Skeletal muscle cell (primary cell): ENCODE results near the gene ATL1.
"Not testable (repeated sequence)": the region's sequence is repeated elsewhere in the genome, so short reads cannot be mapped to it uniquely, and the experiment has no call there.

Experiments used
- DNase-seq: peaks from one replicate; pipeline ENCODE4 v3.0.0-alpha.2; 2010; ENCODE audit warnings: low read depth
- H3K4me3 ChIP-seq: 2 replicates; pipeline ENCODE4 v1.5.1; 2011; ENCODE audit warnings: low read depth, mild to moderate bottlenecking, control low read depth, low read length, moderate library complexity

ATL1 gene

DNA sequence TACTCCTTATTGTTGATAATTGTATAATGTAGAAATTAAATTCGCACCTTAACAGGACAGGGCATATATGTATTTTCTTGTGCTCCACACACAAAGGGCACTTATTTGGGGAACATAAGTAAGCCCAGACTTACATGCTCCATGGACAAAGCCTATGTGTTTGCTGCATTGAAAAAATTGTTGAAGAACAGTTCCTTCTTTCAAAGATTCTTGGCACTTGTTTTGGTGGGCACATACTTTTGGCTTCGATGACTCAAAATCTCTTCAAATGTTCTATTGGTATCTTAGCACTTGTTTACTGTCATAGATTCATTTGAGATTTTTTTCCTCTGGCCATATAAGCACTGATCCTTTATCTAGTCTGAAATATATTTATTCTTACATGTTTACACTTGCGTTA, 26.1 kb upstream of the ATL1 start:
- DNase-seq, result no peak
- H3K4me3 ChIP-seq, result no peak overlapping the region

DNA sequence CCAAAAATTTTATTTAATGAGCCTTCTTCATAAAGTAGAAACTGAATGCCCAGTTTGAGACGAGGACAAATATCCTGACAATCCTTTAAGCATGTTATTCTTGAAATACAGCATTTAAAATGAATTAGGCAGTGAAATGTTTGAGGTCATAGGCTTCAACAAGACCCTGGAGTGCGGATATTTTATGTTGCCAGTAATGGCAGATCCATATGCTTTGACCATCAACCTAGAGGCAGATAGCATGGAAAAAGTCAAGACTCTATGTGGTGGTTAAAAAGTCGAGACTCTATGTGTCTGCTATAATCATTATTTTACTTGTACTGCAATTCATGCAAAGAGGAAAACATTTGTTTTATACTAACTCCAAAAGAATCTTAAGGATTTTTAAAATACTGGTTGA, 25.5 kb upstream of the ATL1 start:
- no peak overlapping the region for H3K4me3 ChIP-seq
- DNase-seq, result no peak

DNA sequence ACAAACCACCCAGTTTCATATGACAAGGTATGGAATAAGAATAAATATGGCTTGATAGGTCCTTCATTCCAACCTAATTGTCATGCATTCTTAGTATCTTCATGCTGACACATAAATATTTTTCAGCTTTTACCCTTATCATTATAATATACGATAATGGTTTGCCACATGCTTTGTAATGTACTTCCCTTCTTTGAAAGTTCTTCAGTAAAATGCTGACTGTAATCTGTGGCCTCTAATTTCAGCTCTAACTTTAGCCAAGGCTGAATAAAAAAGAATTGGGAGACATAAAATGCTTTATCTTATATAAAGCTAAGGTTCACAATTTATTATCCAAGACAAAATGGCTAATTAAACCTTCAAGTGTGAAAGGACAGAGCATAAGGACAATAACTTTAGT, 24.9 kb upstream of the ATL1 start:
- no peak for DNase-seq
- no peak overlapping the region for H3K4me3 ChIP-seq

DNA sequence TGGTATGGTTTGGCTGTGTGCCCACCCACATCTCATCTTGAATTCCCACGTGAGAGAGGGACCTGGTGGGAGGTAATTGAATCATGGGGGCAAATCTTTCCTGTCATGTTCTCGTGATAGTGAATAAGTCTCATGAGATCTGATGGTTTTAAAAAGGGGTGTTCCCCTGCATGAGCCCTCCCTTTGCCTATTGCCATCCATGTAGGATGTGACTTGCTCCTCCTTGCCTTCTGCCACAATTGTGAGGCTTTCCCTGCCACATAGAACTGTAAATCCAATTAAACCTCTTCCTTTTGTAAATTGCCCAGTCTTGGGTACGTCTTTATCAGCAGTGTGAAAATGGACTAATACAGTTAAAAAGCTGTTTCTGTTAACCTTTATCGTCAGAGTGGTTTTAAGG, 21.9 kb upstream of the ATL1 start:
- not testable (repeated sequence) for H3K4me3 ChIP-seq, DNase-seq

DNA sequence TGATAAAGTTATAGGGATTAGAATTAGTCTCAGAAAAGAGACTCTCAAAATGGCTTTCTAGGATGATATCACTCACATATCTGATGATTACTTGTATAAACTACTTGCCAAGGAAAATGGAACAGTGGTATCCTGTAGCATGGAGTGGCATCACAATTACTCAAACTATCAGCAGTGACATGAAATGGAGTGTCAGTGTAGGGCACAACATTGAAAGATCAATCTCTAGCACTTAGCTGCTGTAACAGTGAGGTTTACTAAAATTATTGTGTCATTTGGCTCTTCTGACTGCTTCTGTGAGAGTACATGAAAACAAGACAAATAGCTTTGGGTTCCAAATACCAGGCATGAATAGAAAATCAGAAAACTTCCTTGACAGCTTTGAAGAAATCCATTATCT, 20.9 kb upstream of the ATL1 start:
- H3K4me3 ChIP-seq, result no peak overlapping the region
- DNase-seq, result no peak

DNA sequence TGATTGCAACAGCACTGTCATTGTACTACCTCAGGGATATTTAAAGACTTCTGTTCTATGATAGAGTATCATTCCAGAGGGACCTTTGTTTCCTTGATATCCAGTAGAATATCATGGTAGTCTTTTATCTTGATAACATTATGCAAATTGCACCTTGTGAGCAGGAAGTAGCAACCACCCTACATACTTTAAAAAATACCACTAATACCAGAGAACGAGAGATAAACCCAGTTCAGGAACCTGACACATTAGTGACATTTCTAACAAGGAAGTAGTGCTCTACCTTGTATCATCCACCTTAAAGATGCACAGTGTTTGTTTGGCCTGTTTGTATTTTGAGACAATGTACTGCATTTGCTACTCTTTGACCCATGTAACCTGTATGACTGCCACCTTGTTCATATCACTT, 18.8 kb upstream of the ATL1 start:
- DNase-seq, result no peak
- no peak overlapping the region for H3K4me3 ChIP-seq

DNA sequence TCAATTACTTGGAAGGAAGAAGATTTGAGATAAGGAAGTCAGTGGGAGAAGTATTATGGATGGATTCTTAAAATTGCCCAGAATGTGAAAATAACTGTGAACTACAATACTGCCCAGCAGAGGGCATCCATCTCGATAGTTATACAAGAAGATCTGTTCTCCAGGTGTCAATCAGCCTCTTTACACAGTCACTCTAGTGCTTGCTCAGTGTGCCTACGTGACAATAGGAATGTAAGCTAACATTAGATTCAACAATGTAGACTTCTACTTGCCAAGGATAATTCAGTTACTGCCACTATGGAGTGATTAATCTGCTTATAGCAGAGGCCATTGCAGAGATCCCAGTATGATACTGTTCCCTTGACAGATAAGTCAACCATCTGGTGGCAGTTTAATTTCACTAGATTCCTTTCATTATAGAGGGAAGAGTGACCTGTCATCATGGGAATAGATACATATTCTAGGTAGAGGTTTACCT, 17.0 kb upstream of the ATL1 start:
- DNase-seq, result no peak
- no peak overlapping the region for H3K4me3 ChIP-seq

DNA sequence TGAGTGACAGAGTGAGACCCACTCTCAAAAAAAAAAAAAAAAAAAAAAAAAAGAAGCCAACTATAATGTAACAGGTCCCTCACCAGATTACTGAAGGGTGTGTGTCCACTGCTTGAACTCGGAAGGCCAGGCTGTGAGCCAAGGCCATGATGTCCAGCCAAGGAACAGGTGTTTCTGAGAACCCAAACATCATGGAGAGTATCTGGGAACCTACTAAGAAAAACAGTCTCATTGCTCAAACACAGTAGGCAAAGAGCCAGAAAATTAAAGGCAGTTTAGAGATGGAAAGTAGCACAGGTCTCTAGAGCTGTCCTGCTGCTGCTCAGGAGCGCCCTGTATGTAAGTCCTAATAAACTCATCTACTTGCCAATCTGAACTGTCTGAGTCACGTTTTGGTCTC, 15.0 kb upstream of the ATL1 start:
- no peak for DNase-seq
- H3K4me3 ChIP-seq, result no peak overlapping the region

DNA sequence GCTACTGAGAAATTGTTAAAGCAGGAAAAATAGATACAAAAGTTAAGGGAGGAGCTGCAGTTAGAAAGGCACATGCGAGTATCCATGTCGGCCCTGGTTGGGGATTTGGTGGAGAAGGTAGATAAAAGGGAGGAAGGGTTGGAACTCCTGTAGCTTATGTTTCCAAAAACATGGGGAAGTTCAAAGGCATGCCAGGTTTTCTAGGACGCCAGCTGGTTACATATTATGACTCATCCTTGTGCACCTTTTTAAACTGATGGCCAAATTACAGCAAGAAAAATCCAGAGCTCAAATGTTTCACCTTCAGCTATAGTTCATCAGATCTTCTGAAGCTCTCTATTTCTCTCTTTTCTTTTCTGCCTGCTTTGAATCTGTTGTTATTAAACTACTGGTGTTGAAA, 14.3 kb upstream of the ATL1 start:
- H3K4me3 ChIP-seq, result no peak overlapping the region
- no peak for DNase-seq

DNA sequence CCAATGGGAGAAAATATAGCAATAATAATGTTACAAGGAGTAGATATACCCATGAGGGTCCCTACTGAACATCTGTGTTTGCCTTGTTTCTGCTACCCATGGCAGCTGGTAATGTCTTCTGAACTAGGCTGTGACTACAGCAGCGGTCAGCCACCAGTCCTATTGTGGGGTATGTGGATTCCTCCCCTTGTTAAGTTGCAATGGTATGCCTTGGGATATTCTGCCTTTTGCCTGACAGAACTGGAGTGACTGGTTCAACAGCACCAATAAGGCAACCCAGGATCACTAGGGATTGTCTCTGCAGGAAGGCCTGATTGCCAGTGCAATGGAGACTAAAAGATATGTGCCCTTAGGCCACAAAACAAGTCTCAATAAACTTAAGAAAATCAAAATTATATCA, 9.7 kb upstream of the ATL1 start:
- DNase-seq, result no peak
- no peak overlapping the region for H3K4me3 ChIP-seq

DNA sequence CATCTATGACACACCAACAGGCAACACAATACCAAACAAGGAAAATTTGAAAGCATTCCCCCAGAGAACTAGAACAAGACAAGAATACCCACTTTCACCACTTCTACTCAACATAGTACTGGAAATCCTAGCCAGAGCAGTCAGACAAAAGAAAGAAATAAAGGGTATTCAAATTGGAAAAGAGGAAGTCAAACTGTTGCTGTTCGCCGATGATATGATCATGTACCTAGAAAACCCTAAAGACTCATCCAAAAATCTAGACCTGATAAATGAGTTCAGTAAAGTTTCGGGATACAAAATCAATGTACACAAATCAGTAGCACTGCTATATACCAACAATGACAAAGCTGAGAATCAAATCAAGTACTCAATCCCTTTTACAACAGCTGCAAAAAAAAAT, 8.1 kb upstream of the ATL1 start:
- DNase-seq, result no peak
- no peak overlapping the region for H3K4me3 ChIP-seq

DNA sequence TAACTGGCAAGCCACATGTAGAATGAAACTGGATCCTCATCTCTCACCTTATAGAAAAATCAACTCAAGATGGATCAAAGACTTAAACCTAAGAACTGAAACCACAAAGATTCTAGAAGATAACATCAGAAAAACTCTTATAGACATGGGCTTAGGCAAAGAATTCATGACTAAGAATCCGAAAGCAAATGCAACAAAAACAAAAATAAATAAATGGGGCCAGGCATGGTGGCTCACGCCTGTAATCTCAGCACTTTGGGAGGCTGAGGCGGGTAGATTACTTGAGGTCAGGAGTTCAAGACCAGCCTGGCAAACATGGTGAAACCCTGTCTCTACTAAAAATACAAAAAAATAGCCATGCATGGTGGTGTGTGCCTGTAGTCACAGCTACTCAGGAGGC, 7.1 kb upstream of the ATL1 start:
- DNase-seq, H3K4me3 ChIP-seq: not testable (repeated sequence)

DNA sequence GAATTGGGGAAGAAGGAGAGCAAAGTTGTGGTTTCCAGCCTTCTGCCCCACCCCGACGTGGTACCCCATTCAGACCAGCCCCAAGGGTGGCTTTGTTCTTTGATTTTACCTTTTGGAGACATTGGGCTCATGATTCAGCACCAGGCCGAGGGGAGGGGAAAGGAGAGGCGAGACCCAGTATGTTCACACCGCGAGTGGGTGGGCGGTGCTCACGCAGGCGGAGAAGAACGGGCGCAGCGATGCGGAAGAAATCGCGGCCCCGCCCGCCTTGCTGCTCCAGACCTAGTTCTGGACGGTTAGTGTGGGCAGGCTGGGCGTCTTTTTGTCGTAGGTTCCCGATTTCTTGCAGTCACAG, 963 bp downstream of the ATL1 start:
- no peak for DNase-seq
- peak overlapping the region; percentile 68 for H3K4me3 ChIP-seq

DNA sequence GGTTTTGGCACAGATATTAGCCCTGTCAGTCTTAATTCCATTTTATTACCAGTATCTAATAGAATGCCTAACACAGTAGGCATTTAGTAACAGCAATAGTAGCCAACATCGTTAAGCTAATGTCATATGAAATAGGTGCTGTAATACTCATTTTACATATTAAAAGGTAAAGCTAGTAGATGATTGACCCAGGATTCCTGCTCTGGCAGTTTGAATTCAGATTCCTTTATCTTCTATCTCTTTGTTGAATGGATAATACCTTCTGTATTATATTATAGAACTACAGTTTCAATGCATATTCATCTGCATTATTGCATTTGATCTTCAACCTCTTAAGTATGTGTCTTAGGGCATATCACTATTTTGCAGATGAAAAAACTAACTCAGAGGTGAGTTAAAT, 2.9 kb downstream of the ATL1 start:
- no peak overlapping the region for H3K4me3 ChIP-seq
- no peak for DNase-seq

DNA sequence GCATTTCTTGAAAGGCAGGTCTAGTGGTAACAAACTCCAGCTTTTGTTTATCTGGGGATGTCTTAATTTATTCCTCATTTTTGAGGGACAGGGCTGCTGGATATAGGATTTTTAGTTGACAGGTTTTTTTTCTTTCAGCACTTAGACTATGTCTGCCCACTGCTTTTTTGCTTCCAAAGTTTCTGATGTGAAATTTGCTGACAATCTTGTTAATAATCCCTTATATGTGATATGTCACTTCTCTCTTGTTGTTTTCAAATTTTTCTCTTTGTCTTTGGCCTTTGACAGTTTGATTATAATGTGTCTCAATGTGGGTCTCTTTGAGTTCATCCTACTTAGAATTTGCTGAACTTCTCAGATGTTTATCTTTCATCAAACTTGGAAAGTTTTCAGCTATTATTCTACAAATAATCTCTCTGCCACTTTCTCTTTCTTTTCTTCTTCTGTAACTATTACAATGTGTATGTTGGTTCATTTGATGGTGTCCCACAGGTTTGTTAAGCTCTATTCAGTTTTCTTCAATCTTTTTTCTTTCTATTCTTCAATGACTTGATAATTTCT, 9.8 kb downstream of the ATL1 start:
- no peak overlapping the region for H3K4me3 ChIP-seq
- DNase-seq, result no peak

DNA sequence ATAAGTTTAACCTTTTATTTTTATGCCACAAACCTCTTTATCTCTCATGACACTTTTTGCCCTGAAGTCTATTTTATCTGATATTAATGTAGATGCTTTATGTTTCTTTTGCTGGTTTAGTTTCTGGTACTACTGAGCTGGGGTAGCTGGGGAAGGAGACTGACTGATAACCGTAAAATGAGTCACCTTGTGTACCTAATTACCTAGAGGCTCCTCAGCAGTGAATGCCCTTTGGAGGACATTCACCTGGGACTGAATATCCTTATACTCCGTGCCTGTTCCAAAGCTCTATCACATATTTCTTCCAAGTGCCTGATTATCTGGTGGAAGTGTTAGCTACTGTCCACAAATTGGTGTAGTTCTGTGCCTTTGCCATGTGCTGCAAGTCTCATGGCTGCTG, 13.9 kb downstream of the ATL1 start:
- H3K4me3 ChIP-seq, result no peak overlapping the region
- DNase-seq, result no peak

DNA sequence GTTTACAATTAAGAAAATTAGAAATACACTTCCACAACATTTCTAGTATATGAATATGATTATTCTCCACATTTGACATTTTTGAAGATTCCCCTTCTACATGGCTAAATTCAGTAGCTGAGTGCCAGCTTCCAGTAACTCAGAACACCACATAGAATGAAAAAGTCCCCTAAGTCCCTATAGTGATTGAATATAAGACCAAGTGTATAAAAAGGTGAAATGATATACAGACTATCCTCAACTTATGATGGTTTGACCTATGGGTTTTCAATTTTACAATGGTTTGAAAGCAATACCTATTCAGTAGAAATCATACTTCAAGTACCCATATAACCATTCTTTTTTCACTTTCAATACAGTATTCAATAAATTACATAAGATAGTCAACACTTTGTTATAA, 15.8 kb downstream of the ATL1 start:
- H3K4me3 ChIP-seq, result no peak overlapping the region
- DNase-seq, result no peak

DNA sequence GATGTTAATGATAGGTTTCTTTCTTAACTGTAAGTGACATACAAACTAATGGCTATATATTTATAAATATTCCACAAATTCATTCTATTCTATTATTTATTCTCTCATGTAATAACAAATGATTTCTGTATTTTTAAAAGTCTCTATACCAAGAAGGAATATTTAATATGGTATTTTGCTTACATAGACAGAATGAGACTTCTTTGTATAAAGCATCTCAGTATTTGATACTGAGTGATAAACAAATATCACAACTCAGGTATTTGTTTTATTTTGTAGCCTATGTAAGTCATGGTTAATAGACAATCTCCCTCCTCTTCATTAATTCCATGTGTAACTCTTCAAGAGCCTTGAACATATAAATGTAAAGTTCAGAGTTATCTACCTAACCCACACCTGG, 18.0 kb downstream of the ATL1 start:
- no peak for DNase-seq
- H3K4me3 ChIP-seq, result no peak overlapping the region

DNA sequence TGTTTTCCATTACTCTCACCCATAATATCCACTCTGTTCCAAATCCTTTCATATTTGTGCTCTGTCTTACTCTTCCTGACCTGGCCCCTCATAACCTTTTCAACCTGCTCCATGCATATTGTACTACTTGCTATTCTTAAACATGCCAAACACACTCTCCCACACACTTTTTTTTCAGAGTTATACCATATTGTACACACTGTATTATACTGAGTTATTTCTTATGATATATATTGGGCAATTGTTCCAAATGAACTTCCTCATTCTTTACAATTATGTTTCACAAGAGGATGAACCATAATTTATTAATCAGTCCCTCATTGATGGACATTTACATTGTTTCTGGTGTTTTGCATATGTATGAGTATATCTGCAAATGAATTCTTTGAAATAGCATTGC, 18.5 kb downstream of the ATL1 start:
- H3K4me3 ChIP-seq, result no peak overlapping the region
- DNase-seq, result no peak

DNA sequence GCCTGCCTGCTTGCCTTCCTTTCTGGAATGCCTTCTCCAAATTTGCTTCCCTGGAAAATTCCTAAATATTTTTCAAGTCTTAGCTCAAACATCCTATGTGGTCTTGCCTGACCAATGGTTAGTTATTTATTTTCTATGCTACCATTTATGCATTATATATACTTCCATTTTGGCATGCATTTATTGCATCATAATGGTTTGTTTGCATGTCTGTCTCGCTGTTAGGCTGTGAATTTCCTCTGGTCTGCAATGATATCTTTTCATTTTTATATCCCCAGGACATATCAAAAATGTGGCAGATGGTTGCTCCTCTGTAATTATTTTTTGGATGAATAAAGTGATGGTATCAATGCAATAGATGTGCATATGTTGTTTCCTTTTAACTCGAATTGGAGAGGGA, 30.5 kb downstream of the ATL1 start:
- DNase-seq, result no peak
- H3K4me3 ChIP-seq, result no peak overlapping the region

DNA sequence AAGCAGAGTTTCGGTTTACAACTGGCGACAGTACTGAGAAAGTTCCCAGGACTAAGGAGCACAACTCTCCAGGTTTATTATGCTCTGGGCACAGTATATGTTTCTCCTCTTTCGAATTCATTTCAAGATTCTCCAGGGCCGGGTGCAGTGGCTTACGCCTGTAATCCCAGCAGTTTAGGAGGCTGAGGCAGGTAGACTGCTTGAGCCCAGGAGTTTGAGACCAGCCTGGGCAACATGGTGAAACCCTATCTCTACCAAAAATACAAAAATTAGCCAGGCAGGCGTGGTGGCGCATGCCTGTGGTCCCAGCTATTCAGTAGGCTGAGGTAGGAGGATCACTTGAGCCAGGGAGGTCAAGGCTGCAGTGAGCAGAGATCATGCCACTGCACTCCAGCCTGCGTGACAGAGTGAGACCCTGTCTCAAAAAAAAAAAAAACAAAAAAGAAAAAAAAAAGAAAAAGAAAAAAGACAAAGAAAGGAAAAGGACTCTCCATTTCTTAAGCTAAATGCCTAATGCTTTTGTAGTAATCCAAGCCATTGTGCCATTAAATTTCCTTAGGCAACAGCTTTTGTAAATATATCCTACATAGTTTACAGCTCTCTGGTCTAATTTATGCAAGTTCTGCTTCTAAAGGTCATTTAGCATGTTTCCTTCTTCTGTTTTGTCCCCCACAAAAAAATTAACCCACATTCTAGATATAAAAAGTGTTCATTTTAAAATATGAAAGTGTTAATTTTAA, 34.8 kb downstream of the ATL1 start:
- no peak overlapping the region for H3K4me3 ChIP-seq
- no peak for DNase-seq

DNA sequence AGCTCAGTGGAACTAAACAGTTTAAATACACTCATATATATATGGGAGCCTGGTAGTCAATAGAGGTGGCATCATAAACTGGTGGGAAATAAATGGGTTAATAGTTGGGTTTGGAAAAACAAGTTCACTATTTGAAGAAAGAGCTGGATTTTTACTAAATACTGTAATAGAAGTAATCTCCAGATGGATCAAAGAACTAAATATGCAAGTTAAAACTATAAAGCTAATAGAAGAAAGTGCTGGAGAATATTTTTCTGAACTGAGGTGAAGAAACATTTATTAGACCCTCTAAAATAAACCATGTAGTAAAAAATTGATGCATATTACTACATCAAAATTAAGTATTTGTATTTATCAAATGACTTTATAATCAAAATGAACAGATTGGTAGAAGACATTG, 38.8 kb downstream of the ATL1 start:
- no peak for DNase-seq
- no peak overlapping the region for H3K4me3 ChIP-seq
